Subcutaneous adipose tissue (tissue), 4 donors: Measurements from ENCODE around the gene TP53RK. TPM values are rescaled to one million over a fixed set of nuclear protein-coding genes. Genes with fewer than 3 reads are reported as not detected.

Source experiments
- CTCF ChIP-seq: fragments of 450-650 bp; IDR thresholded peaks from one replicate; pipeline ENCODE4 v1.5.1; 2016; ENCODE audit warnings: low read depth, mild to moderate bottlenecking, control low read depth, antibody characterized with exemption, moderate library complexity
- total RNA-seq, 4 donors: library from RNA; depleted of rRNA; stranded (reverse); fragments of >200 nt; gene quantifications; one replicate each; pipeline ENCODE4 v1.1.0, GENCODE V29; 2016

The TP53RK gene
- total RNA-seq, 4 donors from 2014 or later: 9.5 to 20.1 (median 13.2) TPM

- no peak for TF ChIP-seq CTCF
Observed at GRCh38 chr20:46644733-46645132, 44.5 kb downstream of the TP53RK start.

- TF ChIP-seq CTCF: no peak
Observed at GRCh38 chr20:46644160-46644559, 45.1 kb downstream of the TP53RK start.

DNA sequence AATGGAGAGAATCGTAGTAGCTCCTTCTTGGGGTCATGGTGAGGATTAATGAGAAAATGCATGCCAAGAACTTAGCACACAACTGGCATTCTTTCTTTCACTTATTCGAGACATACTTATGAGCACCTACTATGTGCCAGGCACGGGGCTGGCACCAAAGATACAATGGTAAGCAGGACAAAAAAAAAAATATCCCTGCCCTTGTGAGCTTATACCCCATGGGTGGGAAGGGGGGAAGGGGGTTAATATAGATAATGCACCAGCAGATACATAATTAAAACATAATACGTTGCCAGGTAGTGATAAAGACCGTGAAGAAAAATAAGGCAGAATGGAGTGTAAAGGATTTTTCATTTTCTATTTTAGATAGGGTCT is 46.3 kb downstream of the TP53RK start:
- TF ChIP-seq CTCF: no peak

DNA sequence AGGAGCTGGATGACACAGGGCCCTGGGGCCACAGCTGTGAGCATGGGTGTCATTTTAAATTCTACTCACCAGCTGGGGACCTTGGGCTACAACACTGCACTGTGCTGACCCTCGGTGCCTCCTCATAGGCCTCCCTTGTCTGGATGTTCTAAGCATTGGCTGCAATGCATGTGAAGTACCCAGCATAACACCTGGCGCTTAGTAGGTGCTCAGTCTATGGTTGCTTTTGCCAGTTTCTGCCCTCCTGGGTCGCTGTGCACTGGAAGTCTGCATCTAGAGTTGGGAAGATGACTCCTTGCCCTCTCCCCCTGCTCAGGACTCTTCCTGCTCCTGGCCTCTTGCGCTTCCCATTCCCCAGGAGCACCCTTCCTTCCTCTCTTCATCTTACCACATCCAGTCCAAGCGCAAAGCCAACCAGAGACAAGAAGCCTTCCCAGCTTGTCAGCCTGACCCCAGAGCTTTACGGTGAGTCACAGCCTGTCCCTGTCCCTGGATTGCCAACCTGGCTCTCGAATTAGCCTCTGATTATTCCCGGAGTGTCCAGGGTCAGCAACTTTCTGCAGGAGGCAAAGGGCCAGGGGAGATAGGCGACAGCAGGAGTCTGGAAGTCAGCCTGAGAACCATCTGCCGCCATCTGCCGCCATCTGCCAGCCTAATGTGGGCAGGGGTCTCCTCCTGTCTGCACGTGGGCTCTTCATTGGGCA is 46.8 kb downstream of the TP53RK start:
- no peak for TF ChIP-seq CTCF

DNA sequence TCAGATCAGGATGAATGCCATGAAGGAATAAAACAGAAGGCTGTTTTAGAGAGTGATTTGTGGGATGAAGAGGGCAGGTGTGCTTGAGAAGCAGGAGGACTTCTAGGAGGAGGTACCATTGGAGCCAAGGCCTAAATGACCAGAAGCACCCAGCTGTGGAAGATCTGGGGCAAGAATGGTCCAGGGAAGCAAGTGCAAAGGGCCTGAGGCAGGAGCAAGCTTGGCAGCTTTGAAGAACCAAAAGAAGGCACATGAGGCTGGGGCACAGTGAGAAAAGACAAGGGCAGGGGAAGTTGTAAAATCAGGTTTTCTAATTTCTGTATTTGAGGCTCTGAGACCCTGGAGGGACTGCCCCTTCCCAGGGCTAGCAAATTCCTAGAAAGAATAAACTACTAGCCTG is 47.8 kb downstream of the TP53RK start:
- TF ChIP-seq CTCF: no peak

- no peak for TF ChIP-seq CTCF
Observed at GRCh38 chr20:46640536-46641311, 48.5 kb downstream of the TP53RK start.

DNA sequence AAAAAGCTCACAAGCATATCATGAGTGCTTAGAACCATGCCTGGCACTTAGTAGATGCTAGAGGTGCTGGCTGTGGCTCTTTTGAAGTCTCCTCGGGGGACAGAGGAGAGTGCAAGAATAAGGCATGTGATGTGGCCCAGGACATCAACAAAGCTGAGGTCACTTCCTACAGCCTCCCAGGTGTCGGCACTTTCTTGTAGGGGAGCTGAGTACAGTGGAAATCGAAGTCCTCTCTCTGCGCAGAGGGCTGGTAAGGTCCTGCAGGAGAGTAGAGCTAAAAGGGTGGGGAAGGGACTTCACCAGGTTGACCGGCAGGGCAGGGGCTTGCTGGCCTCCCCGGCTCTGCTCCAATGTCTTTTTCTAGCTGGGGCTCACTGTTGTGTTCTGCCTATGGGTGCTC is 49.2 kb downstream of the TP53RK start:
- TF ChIP-seq CTCF: no peak
